ENCODE data around the gene ZNF414. TPM values are rescaled to one million over a fixed set of nuclear protein-coding genes. Genes with fewer than 3 reads are reported as not detected.

ZNF414 gene
- total and polyA plus RNA-seq, 2 of the 4 experiments (the other 2 are of a cell fraction), result 3.2 to 14.2 TPM

GRCh38 chr19:8501516-8501915 is 12.5 kb downstream of the ZNF414 start:
- DNase-seq (no peak), ATAC-seq (ENCODE audit: low read depth) (no peak)
- in situ Hi-C loops (cut with MboI; ENCODE audit: low sequenced_read_pairs), result no loop called here
- Histone ChIP-seq H2BK20ac (ENCODE audit: low read depth, low read length) (no peak overlapping the region), H3K23ac (ENCODE audit: low read depth, low read length) (no peak overlapping the region), H4K91ac (ENCODE audit: insufficient read depth, low read depth, low read length) (no peak overlapping the region), H3K18ac (ENCODE audit: low read depth, low read length) (no peak overlapping the region), H3K27ac (ENCODE audit: insufficient read depth, low read length) (no peak overlapping the region), H3K14ac (replicated peaks; ENCODE audit: low read depth, low read length) (no peak overlapping the region), H3K9me3 (ENCODE audit: control insufficient read depth, insufficient read depth, low read length) (no peaks in the 10 kb centered on the region), H2AK5ac (ENCODE audit: low read depth, low read length) (no peak overlapping the region; the same call in 1 of the 2 replicates), H4K20me1 (ENCODE audit: insufficient read depth, low read length) (no peaks in the 10 kb centered on the region; the same call in 1 of the 2 replicates), H3K9me1 (ENCODE audit: insufficient read depth, low read length) (peaks cover 3% of the 10 kb centered on the region; the same call in 1 of the 2 replicates), H3K36me3 (ENCODE audit: control insufficient read depth, insufficient read depth, low read length) (no peaks in the 10 kb centered on the region), H2BK15ac (ENCODE audit: low read depth, low read length) (no peak overlapping the region), H3K56ac (ENCODE audit: extremely low read depth, insufficient read depth, low read length) (no peak overlapping the region), H3K4me2 (ENCODE audit: low read depth, low read length) (no peak overlapping the region), H2AFZ (replicated peaks; ENCODE audit: low read length, poor library complexity) (peak overlapping the region; percentile 21), H3K4me1 (ENCODE audit: control insufficient read depth, insufficient read depth, low read length) (no peaks in the 10 kb centered on the region; the same call in 1 of the 2 replicates), H3K79me1 (ENCODE audit: low read depth in 1 of 2, low read length in 2 of 2) (no peaks in the 10 kb centered on the region; a peak in 1 of 4 replicates), H2AK9ac (replicated peaks; ENCODE audit: low read depth, low read length, poor library complexity) (no peak overlapping the region), H2BK120ac (ENCODE audit: low read depth, low read length) (no peak overlapping the region), H4K8ac (ENCODE audit: low read depth in 2 of 2, low read length in 2 of 2) (no peak overlapping the region; a peak in 1 of 4 replicates), H3K27me3 (ENCODE audit: control insufficient read depth, insufficient read depth, low read length) (no peaks in the 10 kb centered on the region), H3K4me3 (ENCODE audit: insufficient read depth, low read depth, low read length) (no peak overlapping the region), H4K5ac (ENCODE audit: low read depth, low read length) (no peak overlapping the region), H3K4ac (ENCODE audit: low read depth, low read length) (no peak overlapping the region), H3K9ac (ENCODE audit: low read depth, low read length) (no peak overlapping the region), H2BK5ac (ENCODE audit: low read depth, low read length, poor library complexity, severe bottlenecking) (no peak overlapping the region)
- ChIA-PET CTCF (no interaction called here), POLR2A (ENCODE audit: unreplicated experiment) (no interaction called here)
- TF ChIP-seq BHLHE40 (IDR thresholded peaks at IDR 0.05; ENCODE audit: low read depth, low read length) (no peak), POLR2A (IDR thresholded peaks at IDR 0.05; ENCODE audit: low read depth, low read length) (no peak), RAD21 (IDR thresholded peaks at IDR 0.05; ENCODE audit: low read length) (no peak), RCOR1 (IDR thresholded peaks at IDR 0.05; ENCODE audit: insufficient replicate concordance, low read length) (no peak), CHD1 (IDR thresholded peaks at IDR 0.05; ENCODE audit: low read depth, low read length) (no peak), NFE2L2 (IDR thresholded peaks at IDR 0.05; ENCODE audit: low read depth, low read length) (no peak), ELK1 (IDR thresholded peaks at IDR 0.05; ENCODE audit: borderline replicate concordance, low read depth, low read length) (no peak), MAFK (IDR thresholded peaks at IDR 0.05; ENCODE audit: low read depth, low read length) (no peak), USF2 (IDR thresholded peaks at IDR 0.05; ENCODE audit: low read depth, low read length) (no peak), MAZ (IDR thresholded peaks at IDR 0.05; ENCODE audit: borderline replicate concordance, low read depth, low read length) (no peak), CTCF (conservative IDR thresholded peaks at IDR 0.05; ENCODE audit: low read depth, low read length) (no peak), FOS (IDR thresholded peaks at IDR 0.05; ENCODE audit: low read depth, low read length) (no peak), SMC3 (IDR thresholded peaks at IDR 0.05; ENCODE audit: low read depth, low read length) (no peak), RFX5 (IDR thresholded peaks at IDR 0.05; ENCODE audit: low read depth, low read length) (no peak), MXI1 (IDR thresholded peaks at IDR 0.05; ENCODE audit: borderline replicate concordance, low read depth, low read length) (no peak)
- WGBS, 2 experiments (ENCODE audit: extremely low coverage in 2 of 2, insufficient read length in 1 of 2), result 64% methylated on average over 4 of the region's 6 CpGs; no CpG with 5 or more reads in 1 of the 2 experiments
- BruUV-seq (replicated peaks), result no TSS peak
- dilution Hi-C loops (cut with HindIII; ENCODE audit: low sequenced_read_pairs, unreplicated experiment), result no loop called here
- intact Hi-C loops (cut with micrococcal nuclease), result no loop called here

All from IMR-90 (cell line).